Measurements from ENCODE around the gene TERT. TPM values are rescaled to one million over a fixed set of nuclear protein-coding genes. Genes with fewer than 3 reads are reported as not detected.

TERT gene
- total and polyA plus RNA-seq, 10 of the 15 experiments (the other 5 are each of a cell fraction or from before 2014, with no cell fraction given), result 0.08 to 21.5 (median 5.0) TPM

DNA sequence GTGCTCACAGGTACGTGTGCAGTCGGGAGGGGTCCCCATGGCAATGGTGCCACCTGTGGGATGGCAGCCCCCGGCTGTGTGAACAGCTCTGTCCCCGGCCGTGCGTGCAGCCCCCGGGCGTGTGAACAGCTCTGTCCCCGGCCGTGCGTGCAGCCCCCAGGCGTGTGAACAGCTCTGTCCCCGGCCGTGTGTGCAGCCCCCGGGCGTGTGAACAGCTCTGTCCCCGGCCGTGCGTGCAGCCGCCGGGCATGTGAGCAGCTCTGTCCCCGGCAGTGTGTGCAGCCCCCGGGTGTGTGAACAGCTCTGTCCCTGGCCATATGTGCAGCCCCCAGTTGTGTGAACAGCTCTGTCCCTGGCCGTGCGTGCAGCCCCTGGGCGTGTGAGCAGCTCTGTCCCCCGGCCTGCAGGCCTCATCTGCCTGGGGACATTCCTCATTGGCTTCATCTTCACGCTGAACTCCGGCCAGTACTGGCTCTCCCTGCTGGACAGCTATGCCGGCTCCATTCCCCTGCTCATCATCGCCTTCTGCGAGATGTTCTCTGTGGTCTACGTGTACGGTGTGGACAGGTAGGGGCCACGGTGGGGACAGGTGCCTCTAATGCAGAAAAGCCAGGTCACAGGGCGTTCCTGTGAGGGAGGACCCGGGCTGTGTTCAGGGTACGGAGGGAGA, 75.6 kb downstream of the TERT start:
- Histone ChIP-seq H3K4me2 (ENCODE audit: control insufficient read depth, insufficient read depth) (no peak overlapping the region), H3K4me1 (ENCODE audit: control insufficient read depth, insufficient read depth, low read length) (no peaks in the 10 kb centered on the region), H3K9me3 (replicated peaks; ENCODE audit: control insufficient read depth, insufficient read depth, low read length) (no peaks in the 10 kb centered on the region; the same call in 2 of the 3 replicates), H3K27ac (ENCODE audit: control insufficient read depth, insufficient read depth) (no peak overlapping the region), H3K27me3 (replicated peaks in 1 of 2; ENCODE audit: control insufficient read depth in 2 of 2, insufficient read depth in 2 of 2, low read length in 1 of 2) (no peaks in the 10 kb centered on the region; a peak in 1 of 4 replicates), H3K36me3 (ENCODE audit: control insufficient read depth in 2 of 2, insufficient read depth in 2 of 2, low read length in 1 of 2) (no peaks in the 10 kb centered on the region), H4K20me1 (ENCODE audit: control insufficient read depth, insufficient read depth) (no peaks in the 10 kb centered on the region), H2AFZ (ENCODE audit: control insufficient read depth, low read depth, low read length) (no peak overlapping the region), H3K79me2 (ENCODE audit: control insufficient read depth, insufficient read depth, low read length) (no peaks in the 10 kb centered on the region), H3K4me3 (no peak overlapping the region), H3K9ac (ENCODE audit: control insufficient read depth, insufficient read depth, low read length) (no peak overlapping the region)
- RAD21 ChIA-PET (ENCODE audit: unreplicated experiment), result no interaction called here
- TF ChIP-seq FOXM1 (IDR thresholded peaks at IDR 0.05; ENCODE audit: low read depth, low read length) (no peak), SRF (IDR thresholded peaks at IDR 0.05; ENCODE audit: low read depth in 2 of 2, low read length in 2 of 2) (no peak), ZNF622 (IDR thresholded peaks at IDR 0.05) (no peak), RFX5 (IDR thresholded peaks at IDR 0.05; ENCODE audit: low read depth, low read length) (no peak), JUND (IDR thresholded peaks at IDR 0.05; ENCODE audit: low read depth, low read length) (no peak), MXI1 (IDR thresholded peaks at IDR 0.05; ENCODE audit: low read depth, low read length) (no peak), CBFB (IDR thresholded peaks at IDR 0.05; ENCODE audit: low read depth) (no peak), MAX (IDR thresholded peaks at IDR 0.05; ENCODE audit: low read depth, low read length) (no peak), ZNF217 (IDR thresholded peaks at IDR 0.05) (no peak), SMAD5 (IDR thresholded peaks at IDR 0.05; ENCODE audit: low read depth) (no peak), CHD1 (IDR thresholded peaks at IDR 0.05; ENCODE audit: low read depth, low read length) (no peak), CHD2 (IDR thresholded peaks at IDR 0.05; ENCODE audit: borderline replicate concordance, low read depth, low read length) (no peak), FOS (IDR thresholded peaks at IDR 0.05; ENCODE audit: borderline replicate concordance, extremely low read depth, insufficient read length) (no peak), HCFC1 (IDR thresholded peaks at IDR 0.05; ENCODE audit: low read length) (no peak), SREBF1 (IDR thresholded peaks at IDR 0.05; ENCODE audit: low read length) (no peak), NFYB (IDR thresholded peaks at IDR 0.05; ENCODE audit: insufficient read depth, low read depth, low read length) (no peak)
- TF ChIP-seq, protein P1, sequence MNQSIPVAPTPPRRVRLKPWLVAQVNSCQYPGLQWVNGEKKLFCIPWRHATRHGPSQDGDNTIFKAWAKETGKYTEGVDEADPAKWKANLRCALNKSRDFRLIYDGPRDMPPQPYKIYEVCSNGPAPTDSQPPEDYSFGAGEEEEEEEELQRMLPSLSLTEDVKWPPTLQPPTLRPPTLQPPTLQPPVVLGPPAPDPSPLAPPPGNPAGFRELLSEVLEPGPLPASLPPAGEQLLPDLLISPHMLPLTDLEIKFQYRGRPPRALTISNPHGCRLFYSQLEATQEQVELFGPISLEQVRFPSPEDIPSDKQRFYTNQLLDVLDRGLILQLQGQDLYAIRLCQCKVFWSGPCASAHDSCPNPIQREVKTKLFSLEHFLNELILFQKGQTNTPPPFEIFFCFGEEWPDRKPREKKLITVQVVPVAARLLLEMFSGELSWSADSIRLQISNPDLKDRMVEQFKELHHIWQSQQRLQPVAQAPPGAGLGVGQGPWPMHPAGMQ (IDR thresholded peaks at IDR 0.05; ENCODE audit: borderline replicate concordance), result no peak
- WGBS (ENCODE audit: insufficient coverage, insufficient replicate concordance, low lambda C conversion rate, missing lambda C conversion rate), result 44% methylated on average over 38 of the region's 38 CpGs
- in situ Hi-C loops (cut with MboI), result no loop called here
- FAIRE-seq (no peak), ATAC-seq (no peak), DNase-seq (ENCODE audit: low read depth, low spot score) (no peak)
- BruUV-seq (replicated peaks), result no TSS peak
- SMC1A ChIA-PET (ENCODE audit: uncharacterized antibody, unreplicated experiment), result no interaction called here
- POLR2A ChIA-PET, result no interaction called here
- CTCF ChIA-PET, result no interaction called here
- intact Hi-C loops (cut with micrococcal nuclease; ENCODE audit: unreplicated experiment), result no loop called here
